ENCODE data around the gene LMOD2.
"Not testable (repeated sequence)": the region's sequence is repeated elsewhere in the genome, so short reads cannot be mapped to it uniquely, and the experiment has no call there.

LMOD2 gene

GRCh38 chr7:123655614-123656013 is at the start of gene LMOD2:
TSS of gene LMOD2 (plus strand) at chr7:123655866. CDS start at chr7:123655964, 98 bp downstream.
- FAIRE-seq: no peak

- no peak for FAIRE-seq
These were observed 48.2 kb upstream of the LMOD2 start for GRCh38 chr7:123607423-123607975.

- no peak for FAIRE-seq
These were observed 46.4 kb upstream of the LMOD2 start for GRCh38 chr7:123608991-123609882.

- no peak for FAIRE-seq
These were observed 45.8 kb upstream of the LMOD2 start for GRCh38 chr7:123609883-123610239.

GRCh38 chr7:123612024-123612423 is 43.6 kb upstream of the LMOD2 start:
- FAIRE-seq: no peak

GRCh38 chr7:123615344-123615743 is 40.3 kb upstream of the LMOD2 start:
- no peak for FAIRE-seq

- no peak for FAIRE-seq
These were observed 39.4 kb upstream of the LMOD2 start for GRCh38 chr7:123616223-123616622.

- FAIRE-seq: no peak
These were observed 34.0 kb upstream of the LMOD2 start for GRCh38 chr7:123621707-123622106.

- no peak for FAIRE-seq
These were observed 32.8 kb upstream of the LMOD2 start for GRCh38 chr7:123622660-123623386.

GRCh38 chr7:123624527-123625183 is 31.0 kb upstream of the LMOD2 start:
- FAIRE-seq: no peak

- FAIRE-seq: no peak
These were observed 30.4 kb upstream of the LMOD2 start for GRCh38 chr7:123625254-123625653.

- FAIRE-seq: no peak
These were observed 27.8 kb upstream of the LMOD2 start for GRCh38 chr7:123627851-123628250.

- FAIRE-seq: no peak
These were observed 26.8 kb upstream of the LMOD2 start for GRCh38 chr7:123628829-123629228.

- no peak for FAIRE-seq
These were observed 26.4 kb upstream of the LMOD2 start for GRCh38 chr7:123629281-123629680.

GRCh38 chr7:123632808-123633207 is 22.9 kb upstream of the LMOD2 start:
- FAIRE-seq: no peak

- no peak for FAIRE-seq
These were observed 22.1 kb upstream of the LMOD2 start for GRCh38 chr7:123633553-123633952.

- FAIRE-seq: not testable (repeated sequence)
These were observed 21.6 kb upstream of the LMOD2 start for GRCh38 chr7:123634011-123634573.

- peak; percentile 96 for FAIRE-seq
These were observed 19.9 kb upstream of the LMOD2 start for GRCh38 chr7:123635551-123636359.

- no peak for FAIRE-seq
These were observed 18.5 kb upstream of the LMOD2 start for GRCh38 chr7:123637203-123637602.

GRCh38 chr7:123637878-123638277 is 17.8 kb upstream of the LMOD2 start:
- FAIRE-seq: no peak

- no peak for FAIRE-seq
These were observed 16.0 kb upstream of the LMOD2 start for GRCh38 chr7:123639631-123640030.

- FAIRE-seq: no peak
These were observed 15.1 kb upstream of the LMOD2 start for GRCh38 chr7:123640583-123640982.

Data from A204.1 (cell line).